Testis (tissue), 3 donors: Measurements from ENCODE around the gene KDSR. TPM values are rescaled to one million over a fixed set of nuclear protein-coding genes. Genes with fewer than 3 reads are reported as not detected.

ENCODE experiments used
- DNase-seq: peaks from one replicate; pipeline ENCODE4 v3.0.0-alpha.2; 2019
- H3K27ac ChIP-seq, 2 donors: fragments of 200-600 bp; sonication (generic); one replicate each; pipeline ENCODE4 v1.5.1; 2019
- H3K27me3 ChIP-seq: fragments of 200-600 bp; sonication (generic); one replicate; pipeline ENCODE4 v1.5.1; 2019
- H3K36me3 ChIP-seq: fragments of 200-600 bp; sonication (generic); one replicate; pipeline ENCODE4 v1.5.1; 2017; ENCODE audit warnings: low read depth; ENCODE audit errors: missing control alignments
- H3K4me1 ChIP-seq: fragments of 200-600 bp; sonication (generic); one replicate; pipeline ENCODE4 v1.5.1; 2019
- H3K4me3 ChIP-seq, 2 donors: fragments of 200-600 bp; sonication (generic); one replicate each; pipeline ENCODE4 v1.5.1; 2017 to 2019
- H3K9me3 ChIP-seq: fragments of 200-600 bp; sonication (generic); one replicate; pipeline ENCODE4 v1.5.1; 2017
- CTCF ChIP-seq, 3 experiments: fragments of 450-650 bp in 2 of 3; fragments of 200-600 bp in 1 of 3; sonication (generic) in 1 of 3; IDR thresholded peaks; one replicate each; pipeline ENCODE4 v1.5.1; 2016 to 2019; ENCODE audit warnings: antibody characterized with exemption in 3 of 3, mild to moderate bottlenecking in 2 of 3, moderate library complexity in 1 of 3
- POLR2A ChIP-seq: fragments of 450-650 bp; IDR thresholded peaks from one replicate; pipeline ENCODE4 v1.6.1; 2017; ENCODE audit warnings: antibody characterized with exemption, mild to moderate bottlenecking, moderate library complexity
- WGBS, 2 donors: methylation state at CpG; one replicate each; pipeline ENCODE4 v1.1.5; 2018; 5-methylcytosine and 5-hydroxymethylcytosine counted together
- intact Hi-C: fragments of 100-400 bp; cut with DNase I; formaldehyde crosslinking; loops from one replicate; pipeline ENCODE4 v1.15.1; 2023; ENCODE audit warnings: low total_unique reads
- polyA plus RNA-seq: library from polyadenylated mRNA; stranded (reverse); fragments of 350-450 nt; fragmentation: Illumina TruSeq; extraction: RNeasy Lipid Tissue Mini Kit (QIAGEN cat#74804); gene quantifications from one replicate; pipeline ENCODE4 v1.2.3, GENCODE V29; 2014; ENCODE audit warnings: low read depth, low replicate concordance; ENCODE audit not compliant: insufficient read depth
- total RNA-seq, 2 donors: library from RNA; depleted of rRNA; stranded (reverse); fragments of >200 nt; gene quantifications; one replicate each; pipeline ENCODE4 v1.2.3, GENCODE V29; 2016

The KDSR gene
- total and polyA plus RNA-seq, 3 donors from 2014 or later = 30.2 to 64.1 (median 41.7) TPM

GRCh38 chr18:63378919-63379638 is 12.1 kb upstream of the KDSR start:
- intact Hi-C loops = no loop called here
- Histone ChIP-seq H3K27me3 (no peaks in the 10 kb centered on the region), H3K36me3 (no peaks in the 10 kb centered on the region), H3K27ac (no peak overlapping the region), H3K4me1 (no peaks in the 10 kb centered on the region), H3K4me3 (no peak overlapping the region), H3K9me3 (no peaks in the 10 kb centered on the region)
- 52 to 67% methylated on average over 4 of the region's 4 CpGs for WGBS, 2 donors
- TF ChIP-seq POLR2A = no peak
- no peak for DNase-seq

- no peak for DNase-seq
- WGBS, 2 donors = 74 to 79% methylated on average over 2 of the region's 2 CpGs
- Histone ChIP-seq H3K4me1 (no peaks in the 10 kb centered on the region), H3K9me3 (no peaks in the 10 kb centered on the region), H3K36me3 (no peaks in the 10 kb centered on the region), H3K4me3 (no peak overlapping the region), H3K27me3 (no peaks in the 10 kb centered on the region), H3K27ac (no peak overlapping the region)
- intact Hi-C loops = no loop called here
- TF ChIP-seq CTCF (IDR thresholded peaks at IDR 0.05) (no peak), POLR2A (no peak)
These were observed 10.4 kb upstream of the KDSR start for GRCh38 chr18:63377275-63377980.

- intact Hi-C loops = no loop called here
These were observed 9.5 kb upstream of the KDSR start for GRCh38 chr18:63376538-63376937.

GRCh38 chr18:63374540-63374939 is 7.5 kb upstream of the KDSR start:
- Histone ChIP-seq H3K4me3 (no peak overlapping the region), H3K4me1 (no peaks in the 10 kb centered on the region), H3K9me3 (no peaks in the 10 kb centered on the region), H3K27ac (no peak overlapping the region), H3K27me3 (no peaks in the 10 kb centered on the region), H3K36me3 (no peaks in the 10 kb centered on the region)
- 44 to 83% methylated on average over 1 of the region's 1 CpG for WGBS, 2 donors
- no peak for TF ChIP-seq POLR2A
- TF ChIP-seq CTCF (IDR thresholded peaks at IDR 0.05) = no peak
- DNase-seq = no peak
- intact Hi-C loops = no loop called here

More at GRCh38 chr18:63376538-63376937, 9.5 kb upstream of the KDSR start:
- Histone ChIP-seq H3K9me3 (no peaks in the 10 kb centered on the region), H3K27ac (no peak overlapping the region), H3K4me1 (no peaks in the 10 kb centered on the region), H3K27me3 (no peaks in the 10 kb centered on the region), H3K4me3 (no peak overlapping the region), H3K36me3 (no peaks in the 10 kb centered on the region)
- TF ChIP-seq CTCF (IDR thresholded peaks at IDR 0.05) (no peak), POLR2A (no peak)
- WGBS, 2 donors = 81 to 83% methylated on average over 2 of the region's 2 CpGs
- no peak for DNase-seq

- Histone ChIP-seq H3K36me3 (no peaks in the 10 kb centered on the region), H3K9me3 (no peaks in the 10 kb centered on the region), H3K4me3 (no peak overlapping the region), H3K4me1 (peaks cover 6% of the 10 kb centered on the region), H3K27ac (no peak overlapping the region), H3K27me3 (no peaks in the 10 kb centered on the region)
- intact Hi-C loops = no loop called here
- WGBS, 2 donors = 79 to 80% methylated on average over 1 of the region's 1 CpG
- TF ChIP-seq CTCF (IDR thresholded peaks at IDR 0.05) (no peak), POLR2A (no peak)
- DNase-seq = no peak
These were observed 6.2 kb upstream of the KDSR start for GRCh38 chr18:63373161-63373560.
